Dendritic cell treated with granulocyte-macrophage colony-stimulating factor and Interleukin-4, amounts not matched to agents 40 ng/mL and 50 ng/mL, for 4 days (primary cell): ENCODE results near the gene GNAQ.

Source experiments
- H3K27ac Mint-ChIP-seq: one replicate; pipeline ENCODE4 v1.8.0; 2022; ENCODE audit warnings: mild to moderate bottlenecking, mixed read lengths
- H3K27me3 Mint-ChIP-seq: one replicate; pipeline ENCODE4 v1.8.0; 2022; ENCODE audit warnings: mild to moderate bottlenecking, mixed read lengths
- H3K36me3 Mint-ChIP-seq: one replicate; pipeline ENCODE4 v1.8.0; 2022; ENCODE audit warnings: low read depth, mixed read lengths
- H3K4me1 Mint-ChIP-seq: one replicate; pipeline ENCODE4 v1.8.0; 2022; ENCODE audit warnings: low read depth, mixed read lengths
- H3K4me3 Mint-ChIP-seq: one replicate; pipeline ENCODE4 v1.8.0; 2022; ENCODE audit warnings: mild to moderate bottlenecking, moderate library complexity, mixed read lengths
- H3K9me3 Mint-ChIP-seq: one replicate; pipeline ENCODE4 v1.8.0; 2022; ENCODE audit warnings: mixed read lengths
- intact Hi-C: fragments of 100-400 bp; cut with micrococcal nuclease; formaldehyde crosslinking; loops from one replicate; pipeline ENCODE4 v1.15.0; 2022

Gene GNAQ

DNA sequence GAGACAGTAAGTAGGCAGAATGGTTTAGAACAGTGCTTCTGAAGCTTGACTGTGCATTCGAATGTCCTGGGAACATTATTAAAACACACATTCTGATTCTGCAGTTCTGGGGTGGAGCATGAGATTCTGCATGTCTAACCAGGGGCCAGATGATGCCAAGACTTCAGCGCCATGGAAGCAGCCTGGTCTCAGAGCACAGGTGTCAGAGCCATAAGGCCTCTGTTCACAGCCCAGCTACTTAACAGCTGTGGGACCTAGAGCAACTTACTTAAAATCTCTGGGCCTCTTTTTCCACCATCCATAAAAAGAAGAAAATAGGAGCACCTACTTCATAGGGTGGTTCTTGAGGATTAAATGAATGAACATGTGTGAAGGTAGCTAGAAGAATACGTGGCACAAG lies 84.0 kb downstream of the GNAQ start:
- intact Hi-C loops = loop anchor here (5.0 kb wide), 1 partner anchor 85 kb away; the partner anchor contains the start of gene GNAQ
- H3K4me3 Mint-ChIP-seq = no peak overlapping the region
- no peaks in the 10 kb centered on the region for H3K27me3 Mint-ChIP-seq
- H3K36me3 Mint-ChIP-seq = peaks cover 23% of the 10 kb centered on the region
- H3K4me1 Mint-ChIP-seq = peaks cover 79% of the 10 kb centered on the region
- peak overlapping the region; percentile 94 for H3K27ac Mint-ChIP-seq
- H3K9me3 Mint-ChIP-seq = no peaks in the 10 kb centered on the region

DNA sequence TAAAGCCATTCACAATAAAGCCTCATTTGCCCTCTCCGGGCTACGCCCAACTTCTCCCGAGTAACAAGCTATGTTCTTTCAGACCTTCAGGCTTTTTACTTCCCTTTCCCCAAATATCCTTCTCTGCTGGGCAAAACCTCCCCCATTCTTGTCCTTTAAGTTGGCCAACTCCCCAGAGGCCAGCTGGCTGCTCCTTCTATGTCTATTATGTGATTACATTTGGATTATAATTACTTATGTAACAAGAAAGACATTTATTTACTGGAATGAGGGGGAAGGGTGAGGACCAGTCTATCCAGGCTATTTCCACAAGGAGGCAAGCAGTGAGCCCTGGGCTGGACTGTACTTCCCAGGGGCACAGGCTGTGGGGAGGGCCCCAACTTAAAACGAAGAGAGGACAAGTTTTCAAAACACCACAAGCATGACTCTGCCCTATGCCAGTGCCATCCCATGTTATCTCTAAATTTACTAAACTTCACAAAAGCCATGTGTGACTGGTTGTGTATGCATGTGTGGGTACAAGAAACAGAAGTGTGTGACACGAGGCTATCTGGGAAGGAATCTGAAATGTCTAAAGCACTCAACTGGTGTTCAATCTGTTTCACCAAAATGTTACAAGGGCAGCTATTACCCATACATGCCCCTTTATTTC lies 84.5 kb downstream of the GNAQ start:
- intact Hi-C loops = loop anchor here (5.0 kb wide), 1 partner anchor 85 kb away; the partner anchor contains the start of gene GNAQ
- Mint-ChIP-seq H3K27me3 (no peaks in the 10 kb centered on the region), H3K4me3 (peak overlapping the region; percentile 77), H3K4me1 (peaks cover 85% of the 10 kb centered on the region), H3K36me3 (peaks cover 23% of the 10 kb centered on the region), H3K27ac (peak overlapping the region; percentile 94), H3K9me3 (no peaks in the 10 kb centered on the region)

DNA sequence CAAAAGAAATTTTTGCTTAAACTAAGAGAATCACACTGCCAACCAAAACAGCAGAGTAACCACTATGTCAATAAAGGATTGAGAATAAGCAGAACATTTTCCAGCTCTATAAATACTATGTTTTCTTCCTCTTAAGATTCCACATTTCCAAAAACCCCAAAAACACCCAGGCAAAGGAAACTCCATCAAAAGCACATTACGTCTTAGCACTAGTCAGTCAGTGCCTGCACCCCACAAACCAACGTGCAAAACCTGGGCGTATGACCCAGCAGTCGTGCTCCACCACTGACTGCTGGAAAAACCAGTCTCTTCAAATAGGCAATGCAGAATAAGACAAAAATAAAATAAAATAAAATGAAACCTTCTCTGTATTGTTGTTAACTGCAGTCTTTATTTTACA lies 85.3 kb downstream of the GNAQ start:
- no peaks in the 10 kb centered on the region for H3K27me3 Mint-ChIP-seq
- H3K9me3 Mint-ChIP-seq = no peaks in the 10 kb centered on the region
- peak overlapping the region; percentile 77 for H3K4me3 Mint-ChIP-seq
- H3K4me1 Mint-ChIP-seq = peaks cover 87% of the 10 kb centered on the region
- intact Hi-C loops = loop anchor here (5.0 kb wide), 1 partner anchor 86 kb away; the partner anchor contains the start of gene GNAQ
- H3K27ac Mint-ChIP-seq = peak overlapping the region; percentile 94
- peaks cover 17% of the 10 kb centered on the region for H3K36me3 Mint-ChIP-seq

DNA sequence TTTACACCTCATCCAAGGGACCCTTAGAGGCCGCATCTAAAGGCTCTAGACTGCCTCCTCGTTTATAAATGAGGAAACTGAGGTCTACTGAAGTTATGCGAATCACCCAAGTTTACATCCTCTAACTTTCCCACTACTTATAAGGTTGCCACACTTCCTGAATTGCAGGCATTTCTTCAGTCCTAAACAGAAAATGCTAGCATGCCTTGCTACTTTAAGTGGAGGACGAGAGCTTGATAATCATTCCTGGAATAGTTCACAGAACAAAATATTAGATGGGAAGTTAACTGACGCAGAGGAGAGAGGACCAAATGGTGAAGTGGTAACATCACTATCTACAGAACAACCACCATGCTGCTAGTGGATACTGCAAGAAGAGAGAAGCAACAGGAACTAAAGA lies 85.8 kb downstream of the GNAQ start:
- Mint-ChIP-seq H3K36me3 (peaks cover 17% of the 10 kb centered on the region), H3K4me3 (peak overlapping the region; percentile 77), H3K27me3 (no peaks in the 10 kb centered on the region), H3K27ac (peak overlapping the region; percentile 94), H3K9me3 (no peaks in the 10 kb centered on the region), H3K4me1 (peaks cover 89% of the 10 kb centered on the region)
- intact Hi-C loops = loop anchor here (5.0 kb wide), 1 partner anchor 87 kb away; the partner anchor contains the start of gene GNAQ

DNA sequence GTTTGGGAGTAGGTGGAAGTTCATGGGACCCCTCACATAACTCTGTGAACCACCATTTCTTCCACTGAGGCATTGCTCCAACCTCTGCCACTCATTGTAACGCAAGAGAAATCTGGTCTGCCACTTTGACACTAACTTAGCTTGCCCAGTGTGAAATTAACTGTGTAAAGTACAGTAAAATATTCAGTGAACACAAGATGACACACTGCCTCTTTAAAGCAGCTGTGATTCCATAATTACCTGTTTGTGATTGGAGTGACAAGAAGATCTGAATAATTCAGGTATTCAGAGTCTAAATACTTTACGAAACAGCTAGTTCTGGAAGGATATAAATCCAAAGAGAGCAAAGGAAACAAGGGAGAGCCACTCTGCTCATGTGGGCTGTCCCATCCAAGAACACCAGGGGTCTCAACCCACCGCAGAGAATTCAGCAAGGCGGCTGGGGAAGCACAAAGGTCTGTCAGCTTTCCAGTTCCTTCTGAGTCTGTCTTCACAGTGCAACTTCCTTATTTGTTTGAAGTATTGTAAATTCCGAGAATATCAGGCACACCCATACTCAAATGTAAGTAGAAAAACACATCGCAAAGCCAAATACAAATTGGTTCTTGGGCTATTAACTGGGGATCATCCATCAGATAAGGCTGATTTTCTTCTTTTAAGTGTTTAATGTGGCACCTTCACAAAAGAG lies 86.9 kb downstream of the GNAQ start:
- intact Hi-C loops = loop anchor here (1.0 to 5.0 kb wide), 2 partner anchors 8 to 88 kb away; partner anchors contain the start of gene GNAQ
- peaks cover 78% of the 10 kb centered on the region for H3K4me1 Mint-ChIP-seq
- no peaks in the 10 kb centered on the region for H3K9me3 Mint-ChIP-seq
- H3K27ac Mint-ChIP-seq = peak overlapping the region; percentile 94
- H3K36me3 Mint-ChIP-seq = peaks cover 17% of the 10 kb centered on the region
- peak overlapping the region; percentile 77 for H3K4me3 Mint-ChIP-seq
- no peaks in the 10 kb centered on the region for H3K27me3 Mint-ChIP-seq

DNA sequence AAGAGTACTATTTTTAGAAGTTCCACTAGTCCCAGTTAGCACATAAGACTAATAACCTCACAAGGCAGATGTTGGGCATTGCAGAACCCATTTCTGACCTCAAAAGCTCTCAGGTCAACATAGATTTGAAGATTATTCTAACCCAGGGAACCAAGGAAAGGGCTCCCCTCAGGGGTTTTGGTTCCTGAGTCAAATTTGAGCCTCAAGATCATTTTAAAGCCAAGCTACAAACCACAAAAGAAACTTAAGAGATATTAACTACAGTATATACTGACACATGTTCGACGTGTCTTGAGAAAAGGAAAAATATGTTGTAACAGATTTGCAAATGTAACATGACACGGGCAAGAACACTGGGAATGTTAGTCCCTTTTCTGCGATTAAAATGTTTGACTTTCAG lies 88.6 kb downstream of the GNAQ start:
- peak overlapping the region; percentile 94 for H3K27ac Mint-ChIP-seq
- intact Hi-C loops = no loop called here
- H3K4me3 Mint-ChIP-seq = peak overlapping the region; percentile 39
- peaks cover 71% of the 10 kb centered on the region for H3K4me1 Mint-ChIP-seq
- H3K27me3 Mint-ChIP-seq = no peaks in the 10 kb centered on the region
- peaks cover 16% of the 10 kb centered on the region for H3K36me3 Mint-ChIP-seq
- no peaks in the 10 kb centered on the region for H3K9me3 Mint-ChIP-seq

DNA sequence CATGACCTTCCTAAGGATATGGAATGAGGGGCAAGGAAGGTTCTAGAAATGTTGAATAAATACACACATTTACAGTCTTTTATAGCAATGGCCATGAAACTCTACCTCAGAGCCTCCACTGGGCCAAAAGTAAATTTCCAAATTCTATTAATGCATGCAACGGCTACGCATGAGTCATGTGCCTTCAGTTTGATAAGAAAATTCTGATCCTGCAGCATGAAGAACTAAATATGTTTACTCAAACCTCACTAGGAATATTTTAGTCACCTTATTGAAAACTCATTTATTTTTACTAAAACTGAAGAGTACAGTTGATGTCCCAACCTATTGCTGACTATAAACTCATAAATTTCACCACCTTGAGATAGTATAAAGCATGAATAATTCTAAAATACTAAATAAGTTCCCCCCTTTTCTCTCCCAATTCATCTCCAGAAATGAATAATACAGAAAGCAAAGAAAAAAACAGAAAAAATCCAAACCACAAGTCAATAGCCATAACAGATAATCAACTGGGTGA lies 92.4 kb downstream of the GNAQ start:
- H3K36me3 Mint-ChIP-seq = peaks cover 11% of the 10 kb centered on the region
- intact Hi-C loops = no loop called here
- no peak overlapping the region for H3K4me3 Mint-ChIP-seq
- peaks cover 63% of the 10 kb centered on the region for H3K4me1 Mint-ChIP-seq
- peak overlapping the region; percentile 52 for H3K27ac Mint-ChIP-seq
- H3K27me3 Mint-ChIP-seq = no peaks in the 10 kb centered on the region
- H3K9me3 Mint-ChIP-seq = no peaks in the 10 kb centered on the region

DNA sequence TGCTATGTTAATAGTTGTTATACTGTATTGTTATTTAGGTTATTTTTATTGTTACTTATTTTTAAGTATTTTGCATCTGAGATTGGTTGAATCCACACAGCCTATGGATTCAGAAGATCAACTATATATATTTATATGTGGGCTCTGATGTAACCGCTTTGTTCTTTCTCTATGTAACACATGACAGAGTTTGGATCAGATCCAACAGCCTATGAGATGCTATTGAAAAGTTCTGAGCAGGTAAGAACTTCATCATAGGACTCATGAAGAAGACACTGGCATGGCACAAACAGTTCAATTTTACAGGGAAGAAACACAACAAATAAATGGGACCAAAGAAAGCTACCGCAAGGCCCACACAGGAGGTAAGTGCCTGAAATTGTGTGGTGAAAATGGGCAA lies 93.4 kb downstream of the GNAQ start:
- Mint-ChIP-seq H3K4me1 (peaks cover 62% of the 10 kb centered on the region), H3K27me3 (no peaks in the 10 kb centered on the region), H3K27ac (peak overlapping the region; percentile 52), H3K9me3 (no peaks in the 10 kb centered on the region), H3K4me3 (no peak overlapping the region), H3K36me3 (peaks cover 10% of the 10 kb centered on the region)
- intact Hi-C loops = no loop called here

DNA sequence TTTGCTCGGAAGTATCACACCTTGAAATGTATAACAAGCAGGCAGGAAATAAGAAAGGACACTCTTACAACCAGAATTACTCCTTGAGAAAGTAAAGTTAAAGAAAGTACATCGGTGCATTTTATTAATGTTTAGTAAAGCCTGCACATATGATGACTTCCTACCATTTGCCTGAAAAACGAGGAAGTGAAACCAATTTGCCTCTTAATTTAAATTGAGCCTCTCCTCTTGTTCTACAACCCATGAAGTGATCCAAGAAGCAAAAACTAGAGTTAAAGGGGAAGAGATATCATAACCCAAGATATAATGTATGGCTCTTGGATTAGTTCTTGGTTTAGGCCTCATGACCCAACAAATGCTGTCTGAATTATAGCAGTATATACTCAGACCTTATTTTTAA lies 95.6 kb downstream of the GNAQ start:
- Mint-ChIP-seq H3K4me1 (peaks cover 61% of the 10 kb centered on the region), H3K27me3 (no peaks in the 10 kb centered on the region), H3K27ac (peak overlapping the region; percentile 85), H3K4me3 (peak overlapping the region; percentile 53), H3K9me3 (no peaks in the 10 kb centered on the region), H3K36me3 (peaks cover 26% of the 10 kb centered on the region)
- intact Hi-C loops = loop anchor here (1.0 kb wide), 1 partner anchor 8 kb away; no protein-coding TSS in a partner anchor

DNA sequence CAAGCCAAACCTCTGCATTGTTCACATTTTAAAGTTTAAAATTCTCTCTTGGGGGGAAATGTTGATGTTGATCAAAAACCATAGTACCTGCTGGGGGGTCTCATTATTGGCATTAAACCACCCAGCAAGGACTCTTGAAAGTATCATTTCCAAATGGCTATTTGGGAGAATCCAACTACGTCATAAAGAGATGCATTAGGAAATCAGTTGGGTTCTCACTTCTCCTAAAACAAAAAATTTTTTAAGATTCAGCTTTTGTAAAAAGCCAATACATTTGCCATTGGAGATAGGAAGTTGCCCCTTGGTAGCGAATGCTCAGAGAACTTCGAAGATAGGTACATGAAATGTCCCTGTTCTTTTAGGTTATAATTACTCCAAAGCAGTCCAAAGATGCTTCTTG lies 96.4 kb downstream of the GNAQ start:
- H3K4me1 Mint-ChIP-seq = peaks cover 64% of the 10 kb centered on the region
- no peaks in the 10 kb centered on the region for H3K9me3 Mint-ChIP-seq
- intact Hi-C loops = no loop called here
- peak overlapping the region; percentile 85 for H3K27ac Mint-ChIP-seq
- H3K36me3 Mint-ChIP-seq = peaks cover 31% of the 10 kb centered on the region
- H3K27me3 Mint-ChIP-seq = no peaks in the 10 kb centered on the region
- peak overlapping the region; percentile 53 for H3K4me3 Mint-ChIP-seq

DNA sequence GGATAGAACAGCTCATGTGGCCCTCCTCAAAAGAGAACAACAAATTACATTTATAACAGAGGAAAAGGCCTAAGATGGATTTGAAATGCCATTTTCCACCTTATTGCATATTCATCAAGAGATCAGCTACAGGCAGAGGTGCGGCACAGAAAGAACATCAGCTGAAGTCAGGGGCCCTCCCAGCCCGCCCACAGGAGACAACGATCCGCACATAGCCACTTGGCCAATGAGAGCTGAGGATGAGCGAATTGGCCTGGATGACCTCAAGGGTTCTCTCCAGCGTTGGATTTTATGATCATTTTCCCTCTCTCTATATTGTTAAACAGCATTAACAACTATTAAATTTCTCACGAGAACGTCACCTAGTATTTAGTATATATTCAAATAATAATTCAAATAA lies 97.6 kb downstream of the GNAQ start:
- Mint-ChIP-seq H3K27ac (peak overlapping the region; percentile 85), H3K27me3 (no peaks in the 10 kb centered on the region), H3K4me1 (peaks cover 70% of the 10 kb centered on the region), H3K36me3 (peaks cover 43% of the 10 kb centered on the region), H3K9me3 (no peaks in the 10 kb centered on the region), H3K4me3 (no peak overlapping the region)
- intact Hi-C loops = no loop called here

DNA sequence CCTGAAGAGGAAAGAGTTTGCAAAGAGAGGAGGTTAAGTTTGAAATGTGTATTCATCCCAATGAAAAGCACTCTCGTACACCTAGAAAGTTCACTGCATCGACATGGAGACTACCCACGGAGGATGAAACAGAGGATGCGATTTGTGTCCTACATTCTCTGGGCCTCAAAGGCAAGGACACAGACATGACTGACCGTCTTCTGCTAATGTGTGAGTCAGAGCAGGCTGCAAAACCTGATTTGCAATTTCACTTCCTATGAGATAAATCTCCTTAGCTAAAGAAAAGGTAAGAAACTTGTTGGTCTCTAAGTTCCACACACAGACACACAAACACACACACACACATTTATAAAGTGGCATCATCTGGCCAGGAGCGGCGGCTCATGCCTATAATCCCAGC lies 98.6 kb downstream of the GNAQ start:
- peaks cover 38% of the 10 kb centered on the region for H3K36me3 Mint-ChIP-seq
- peaks cover 65% of the 10 kb centered on the region for H3K4me1 Mint-ChIP-seq
- intact Hi-C loops = no loop called here
- no peak overlapping the region for H3K4me3 Mint-ChIP-seq
- no peaks in the 10 kb centered on the region for H3K9me3 Mint-ChIP-seq
- H3K27me3 Mint-ChIP-seq = no peaks in the 10 kb centered on the region
- peak overlapping the region; percentile 59 for H3K27ac Mint-ChIP-seq

DNA sequence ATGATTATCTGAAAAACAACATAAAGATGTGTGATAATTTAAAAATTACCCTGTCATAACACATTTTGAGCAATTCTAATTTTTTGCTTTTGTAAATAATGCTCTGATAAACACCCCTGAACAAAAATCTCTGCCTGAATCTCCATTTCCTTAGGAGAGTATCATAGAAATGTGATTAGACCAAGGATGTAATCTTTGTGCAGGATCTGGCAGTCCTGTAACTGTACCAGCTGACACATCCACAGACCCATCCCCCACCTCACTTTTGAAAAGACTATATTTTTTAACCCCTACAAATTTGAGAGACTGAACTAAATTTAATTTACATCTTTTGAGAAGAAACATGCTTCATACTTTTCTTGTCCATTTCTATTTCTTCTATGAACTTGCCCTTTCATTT lies 101.7 kb downstream of the GNAQ start:
- Mint-ChIP-seq H3K27me3 (no peaks in the 10 kb centered on the region), H3K27ac (no peak overlapping the region), H3K9me3 (no peaks in the 10 kb centered on the region), H3K4me3 (no peak overlapping the region), H3K4me1 (peaks cover 68% of the 10 kb centered on the region), H3K36me3 (peaks cover 41% of the 10 kb centered on the region)
- intact Hi-C loops = no loop called here

DNA sequence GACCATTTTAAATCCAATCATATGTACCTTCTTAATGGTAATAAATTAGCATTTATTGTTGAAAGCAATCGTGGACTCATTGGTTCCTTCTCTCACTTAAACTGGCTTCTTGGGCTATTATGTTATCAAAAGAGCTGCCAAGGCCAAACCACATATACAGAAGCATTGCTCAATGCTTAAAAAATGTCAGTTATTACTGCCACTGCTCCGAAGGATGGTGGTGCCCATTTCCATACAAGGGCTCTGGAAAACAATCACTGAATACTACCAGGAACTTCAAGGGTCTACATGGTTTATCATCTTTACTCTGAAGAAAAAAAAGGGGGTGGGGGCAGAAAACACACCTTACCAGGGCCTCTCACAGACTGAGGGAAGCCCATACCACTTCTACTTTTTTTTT lies 104.3 kb downstream of the GNAQ start:
- Mint-ChIP-seq H3K4me1 (peaks cover 55% of the 10 kb centered on the region), H3K4me3 (no peak overlapping the region), H3K27me3 (no peaks in the 10 kb centered on the region), H3K9me3 (no peaks in the 10 kb centered on the region), H3K36me3 (peaks cover 46% of the 10 kb centered on the region), H3K27ac (peak overlapping the region; percentile 61)
- intact Hi-C loops = no loop called here
